Measurements from ENCODE around the gene SUGCT. TPM values are rescaled to one million over a fixed set of nuclear protein-coding genes. Genes with fewer than 3 reads are reported as not detected.

Gene SUGCT
- total and polyA plus RNA-seq, 2 of the 13 experiments (the other 11 are each of a cell fraction or from before 2014, with no cell fraction given) = 10.1 to 22.2 TPM

DNA sequence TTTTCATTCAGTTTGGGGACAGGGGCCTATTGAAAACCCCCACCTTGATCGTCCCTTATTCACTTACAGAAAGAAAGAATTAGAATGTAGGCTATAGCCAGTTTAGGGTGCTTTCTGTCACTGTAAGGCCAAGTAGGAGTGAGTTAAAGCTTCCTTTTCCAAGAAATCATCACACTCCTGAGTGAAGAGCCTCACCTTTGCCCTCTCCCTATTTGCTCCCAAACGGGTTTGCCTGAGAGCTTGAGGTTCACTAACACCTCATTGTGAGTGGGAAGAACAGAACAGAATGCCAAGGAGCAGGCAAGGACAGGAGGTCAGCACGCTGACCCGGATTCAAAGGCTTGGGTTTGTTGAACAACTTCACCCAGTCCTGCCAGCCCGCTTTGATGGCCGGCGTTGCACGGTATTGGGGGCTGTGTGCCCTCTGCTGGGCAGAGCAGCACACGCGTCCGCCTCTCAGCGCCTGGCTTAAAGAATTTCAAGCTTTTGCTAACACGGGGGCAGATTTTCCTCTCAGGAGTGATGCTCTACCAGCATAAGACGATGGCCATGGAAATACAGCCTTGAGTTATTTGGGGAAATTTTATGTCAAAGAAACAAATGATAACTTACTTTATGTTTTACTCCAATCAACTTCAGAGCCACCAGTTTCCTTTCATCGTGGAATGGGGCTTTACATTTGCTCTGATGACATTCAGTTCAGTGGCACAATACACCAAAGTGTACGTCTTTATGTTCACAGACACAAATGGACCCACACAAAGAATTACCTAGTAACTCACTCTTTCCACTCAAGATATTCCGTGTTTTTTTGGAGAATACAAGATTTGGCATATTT is 470.0 kb downstream of the SUGCT start:
- no peaks in the 10 kb centered on the region for H4K20me1 ChIP-seq (ENCODE audit: insufficient read depth, low read length)
- H3K79me2 ChIP-seq (ENCODE audit: insufficient read depth, low read length) = no peaks in the 10 kb centered on the region
- DNase-seq (ENCODE audit: low spot score) = peak; percentile 29
- peak; percentile 40 for FAIRE-seq
- H3K36me3 ChIP-seq (replicated peaks in 1 of 2; ENCODE audit: control insufficient read depth in 1 of 2, insufficient read depth in 2 of 2, low read length in 2 of 2) = no peaks in the 10 kb centered on the region
- POLR2A ChIA-PET = no interaction called here
- WGBS (ENCODE audit: low lambda C conversion rate) = 58% methylated on average over 8 of the region's 17 CpGs
- peak overlapping the region; percentile 81 for H2AFZ ChIP-seq (ENCODE audit: low read length)
- in situ Hi-C loops (cut with HindIII; ENCODE audit: extremely low pct_ligation_motif_present, low pct_unique_long_range_greater_than_20kb) (loop anchor here (5.0 kb wide), 1 partner anchor 278 kb away; no protein-coding TSS in a partner anchor), intact Hi-C loops (cut with micrococcal nuclease; ENCODE audit: unreplicated experiment) (loop anchor here (1.0 to 2.0 kb wide), 3 partner anchors 158 to 372 kb away; no protein-coding TSS in a partner anchor)
- peak overlapping the region; percentile 37; the same call in 1 of the 2 replicates for H3K4me2 ChIP-seq (ENCODE audit: low read depth, low read length)
- ATAC-seq = peak; percentile 99
- no peaks in the 10 kb centered on the region for H3K27me3 ChIP-seq (ENCODE audit: control insufficient read depth in 1 of 2, insufficient read depth in 2 of 2, low read length in 2 of 2)
- H3K27ac ChIP-seq (ENCODE audit: extremely low read length, insufficient read depth, low read length) = no peak overlapping the region
- no peaks in the 10 kb centered on the region for H3K9me3 ChIP-seq (ENCODE audit: low read length)
- H3K4me3 ChIP-seq (replicated peaks in 1 of 3; ENCODE audit: insufficient read depth in 1 of 3, low read depth in 2 of 3, low read length in 3 of 3) = no peak overlapping the region
- H3K9ac ChIP-seq (ENCODE audit: insufficient read depth, low read depth, low read length) = no peak overlapping the region
- BruUV-seq (replicated peaks) = no TSS peak
- CTCF ChIA-PET (ENCODE audit: low intra/inter-chr PET ratio, low total read pairs) = interaction anchor here (1.7 to 2.8 kb wide), 4 partner anchors 98 to 275 kb away, joined by 5 to 29 read pairs (median 6); no protein-coding TSS in a partner anchor
- peaks cover 9% of the 10 kb centered on the region for H3K4me1 ChIP-seq (ENCODE audit: insufficient read depth, low read length)
- peak; percentile 64 for TF ChIP-seq GABPB1 (CRISPR knock-in tag; IDR thresholded peaks at IDR 0.05)
- peak; percentile 60; the same call in 1 of the 2 replicates for TF ChIP-seq RXRA (CRISPR knock-in tag; IDR thresholded peaks at IDR 0.05)
- TF ChIP-seq ZNF501 (CRISPR knock-in tag; IDR thresholded peaks at IDR 0.05) = peak; percentile 59
- peak; percentile 57; the same call in 1 of the 2 replicates for TF ChIP-seq ZNF331 (CRISPR knock-in tag; IDR thresholded peaks at IDR 0.05)
- TF ChIP-seq CC2D1A (CRISPR knock-in tag; IDR thresholded peaks at IDR 0.05) = no peak
- TF ChIP-seq SOX6 (IDR thresholded peaks at IDR 0.05) = no peak
- TF ChIP-seq SOX6 (CRISPR knock-in tag; IDR thresholded peaks at IDR 0.05) = peak; percentile 48
- TF ChIP-seq EP300 (IDR thresholded peaks at IDR 0.05; ENCODE audit: low read depth in 2 of 2, low read length in 2 of 2) = peak in 1 of 2 experiments; percentile 9; a peak in 1 of 4 replicates
- TF ChIP-seq EP300 (CRISPR knock-in tag; IDR thresholded peaks at IDR 0.05; ENCODE audit: borderline replicate concordance) = no peak
- peak; percentile 46; the same call in 1 of the 2 replicates for TF ChIP-seq ZNF547 (CRISPR knock-in tag; IDR thresholded peaks at IDR 0.05)
- no peak for TF ChIP-seq ZNF75D (CRISPR knock-in tag; IDR thresholded peaks at IDR 0.05; ENCODE audit: borderline replicate concordance)
- TF ChIP-seq SMC3 (IDR thresholded peaks at IDR 0.05; ENCODE audit: low read length) = peak; percentile 77; the same call in 1 of the 2 replicates
- TF ChIP-seq ZFP90 (CRISPR knock-in tag; IDR thresholded peaks at IDR 0.05; ENCODE audit: borderline replicate concordance) = 0 out of 2 replicates have a peak, but pooled peaks have one; percentile 39
- TF ChIP-seq, protein P1, sequence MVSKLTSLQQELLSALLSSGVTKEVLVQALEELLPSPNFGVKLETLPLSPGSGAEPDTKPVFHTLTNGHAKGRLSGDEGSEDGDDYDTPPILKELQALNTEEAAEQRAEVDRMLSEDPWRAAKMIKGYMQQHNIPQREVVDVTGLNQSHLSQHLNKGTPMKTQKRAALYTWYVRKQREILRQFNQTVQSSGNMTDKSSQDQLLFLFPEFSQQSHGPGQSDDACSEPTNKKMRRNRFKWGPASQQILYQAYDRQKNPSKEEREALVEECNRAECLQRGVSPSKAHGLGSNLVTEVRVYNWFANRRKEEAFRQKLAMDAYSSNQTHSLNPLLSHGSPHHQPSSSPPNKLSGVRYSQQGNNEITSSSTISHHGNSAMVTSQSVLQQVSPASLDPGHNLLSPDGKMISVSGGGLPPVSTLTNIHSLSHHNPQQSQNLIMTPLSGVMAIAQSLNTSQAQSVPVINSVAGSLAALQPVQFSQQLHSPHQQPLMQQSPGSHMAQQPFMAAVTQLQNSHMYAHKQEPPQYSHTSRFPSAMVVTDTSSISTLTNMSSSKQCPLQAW (CRISPR knock-in tag; IDR thresholded peaks at IDR 0.05) = peak; percentile 54; the same call in 1 of the 2 replicates
- no peak for TF ChIP-seq ZNF20 (CRISPR knock-in tag; IDR thresholded peaks at IDR 0.05)
- TF ChIP-seq MEIS2 (CRISPR knock-in tag; IDR thresholded peaks at IDR 0.05) = 0 out of 2 replicates have a peak, but pooled peaks have one; percentile 40
- TF ChIP-seq ZBTB38 (CRISPR knock-in tag; IDR thresholded peaks at IDR 0.05) = peak; percentile 75; the same call in 1 of the 2 replicates
- TF ChIP-seq, protein P2, sequence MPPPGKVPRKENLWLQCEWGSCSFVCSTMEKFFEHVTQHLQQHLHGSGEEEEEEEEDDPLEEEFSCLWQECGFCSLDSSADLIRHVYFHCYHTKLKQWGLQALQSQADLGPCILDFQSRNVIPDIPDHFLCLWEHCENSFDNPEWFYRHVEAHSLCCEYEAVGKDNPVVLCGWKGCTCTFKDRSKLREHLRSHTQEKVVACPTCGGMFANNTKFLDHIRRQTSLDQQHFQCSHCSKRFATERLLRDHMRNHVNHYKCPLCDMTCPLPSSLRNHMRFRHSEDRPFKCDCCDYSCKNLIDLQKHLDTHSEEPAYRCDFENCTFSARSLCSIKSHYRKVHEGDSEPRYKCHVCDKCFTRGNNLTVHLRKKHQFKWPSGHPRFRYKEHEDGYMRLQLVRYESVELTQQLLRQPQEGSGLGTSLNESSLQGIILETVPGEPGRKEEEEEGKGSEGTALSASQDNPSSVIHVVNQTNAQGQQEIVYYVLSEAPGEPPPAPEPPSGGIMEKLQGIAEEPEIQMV (CRISPR knock-in tag; IDR thresholded peaks at IDR 0.05; ENCODE audit: low read depth) = no peak
- no peak for TF ChIP-seq CEBPB (IDR thresholded peaks at IDR 0.05; ENCODE audit: borderline replicate concordance, low read depth, low read length)
- no peak for TF ChIP-seq GZF1 (CRISPR knock-in tag; IDR thresholded peaks at IDR 0.05)
- TF ChIP-seq ZNF644 (CRISPR knock-in tag; IDR thresholded peaks at IDR 0.05; ENCODE audit: low read depth) = peak; percentile 49; the same call in 1 of the 2 replicates
- TF ChIP-seq FOXJ3 (CRISPR knock-in tag; IDR thresholded peaks at IDR 0.05; ENCODE audit: borderline replicate concordance) = 0 out of 2 replicates have a peak, but pooled peaks have one; percentile 4
